IMR-90 (cell line): ENCODE data around the gene NRDC. TPM values are rescaled to one million over a fixed set of nuclear protein-coding genes. Genes with fewer than 3 reads are reported as not detected.
A peak's percentile ranks its signal among the peaks of the same experiment; 100 is the strongest.

Source experiments
- ATAC-seq: fragments of 200-7000 bp; cut with Tn5 transposase; 2 replicates; pipeline ENCODE4 v1.9.1; 2020; ENCODE audit warnings: low read depth, mild to moderate bottlenecking, moderate library complexity
- BruUV-seq: library from RNA; stranded (reverse); fragments of 400-500 nt; replicated peaks from 2 replicates; lab custom pipeline; 2021; lab: Mats Ljungman, UMichigan
- CTCF ChIA-PET: fragments of 300-600 bp; formaldehyde crosslinking; extraction: SDS; loops from one replicate; lab custom pipeline; 2021; ENCODE audit warnings: antibody characterized with exemption; lab: Yijun Ruan, JAX
- POLR2A ChIA-PET: fragments of 300-600 bp; sonication (Branson Sonifier 250); formaldehyde crosslinking; loops from one replicate; lab custom pipeline; 2022; ENCODE audit warnings: antibody characterized with exemption; ENCODE audit not compliant: unreplicated experiment; lab: Charles Lee
- DNase-seq: peaks from one replicate; pipeline ENCODE4 v3.0.0; 2013
- H2AFZ ChIP-seq: replicated peaks from 2 replicates; pipeline ENCODE3; 2013; ENCODE audit warnings: low read length, mild to moderate bottlenecking; ENCODE audit not compliant: poor library complexity
- H2AK5ac ChIP-seq: 2 replicates; pipeline ENCODE4 v1.6.1; 2013; ENCODE audit warnings: low read depth, low read length, inconsistent platforms
- H2AK9ac ChIP-seq: replicated peaks from 2 replicates; pipeline ENCODE3; 2013; ENCODE audit warnings: mild to moderate bottlenecking, low read depth, low read length, moderate library complexity; ENCODE audit not compliant: poor library complexity
- H2BK120ac ChIP-seq: 2 replicates; pipeline ENCODE4 v1.6.1; 2013; ENCODE audit warnings: low read depth, low read length, inconsistent platforms
- H2BK15ac ChIP-seq: 3 replicates; pipeline ENCODE4 v1.6.1; 2013; ENCODE audit warnings: low read depth, low read length, inconsistent platforms
- H2BK20ac ChIP-seq: 2 replicates; pipeline ENCODE4 v1.6.1; 2013; ENCODE audit warnings: low read depth, mild to moderate bottlenecking, inconsistent platforms, low read length, moderate library complexity
- H2BK5ac ChIP-seq: 2 replicates; pipeline ENCODE4 v1.6.1; 2013; ENCODE audit warnings: mild to moderate bottlenecking, low read depth, low read length, inconsistent platforms; ENCODE audit not compliant: poor library complexity, severe bottlenecking
- H3K14ac ChIP-seq: replicated peaks from 2 replicates; pipeline ENCODE4 v1.6.1; 2013; ENCODE audit warnings: low read depth, low read length, inconsistent platforms
- H3K18ac ChIP-seq: 2 replicates; pipeline ENCODE4 v1.6.1; 2013; ENCODE audit warnings: low read depth, low read length, control low read depth
- H3K23ac ChIP-seq: 2 replicates; pipeline ENCODE4 v1.6.1; 2013; ENCODE audit warnings: low read depth, low read length, inconsistent platforms
- H3K27ac ChIP-seq: 2 replicates; pipeline ENCODE4 v1.5.1; 2013; ENCODE audit warnings: mild to moderate bottlenecking, control low read depth, low read length; ENCODE audit not compliant: insufficient read depth
- H3K27me3 ChIP-seq: 2 replicates; pipeline ENCODE4 v1.6.1; 2013; ENCODE audit warnings: low read length; ENCODE audit not compliant: control insufficient read depth, insufficient read depth
- H3K36me3 ChIP-seq: 2 replicates; pipeline ENCODE4 v1.6.1; 2013; ENCODE audit warnings: low read length, mixed read lengths; ENCODE audit not compliant: control insufficient read depth, insufficient read depth
- H3K4ac ChIP-seq: 2 replicates; pipeline ENCODE4 v1.6.1; 2013; ENCODE audit warnings: low read depth, low read length, inconsistent platforms
- H3K4me1 ChIP-seq: 2 replicates; pipeline ENCODE4 v1.6.1; 2013; ENCODE audit warnings: low read length, mixed read lengths; ENCODE audit not compliant: control insufficient read depth, insufficient read depth
- H3K4me2 ChIP-seq: 2 replicates; pipeline ENCODE4 v1.6.1; 2013; ENCODE audit warnings: low read depth, mild to moderate bottlenecking, control low read depth, low read length, moderate library complexity
- H3K4me3 ChIP-seq: 2 replicates; pipeline ENCODE4 v1.5.1; 2013; ENCODE audit warnings: low read depth, mild to moderate bottlenecking, control low read depth, low read length, moderate library complexity; ENCODE audit not compliant: insufficient read depth
- H3K56ac ChIP-seq: 2 replicates; pipeline ENCODE4 v1.6.1; 2013; ENCODE audit warnings: low read length, inconsistent platforms; ENCODE audit not compliant: insufficient read depth; ENCODE audit errors: extremely low read depth
- H3K79me1 ChIP-seq, 2 experiments: 2 replicates each; pipeline ENCODE4 v1.6.1; 2013; ENCODE audit warnings: low read length in 2 of 2, inconsistent platforms in 1 of 2, low read depth in 1 of 2
- H3K9ac ChIP-seq: 2 replicates; pipeline ENCODE4 v1.6.1; 2013; ENCODE audit warnings: low read depth, low read length, control low read depth
- H3K9me1 ChIP-seq: 2 replicates; pipeline ENCODE4 v1.6.1; 2013; ENCODE audit warnings: low read length, inconsistent platforms; ENCODE audit not compliant: insufficient read depth
- H3K9me3 ChIP-seq: 2 replicates; pipeline ENCODE4 v1.6.1; 2013; ENCODE audit warnings: low read length; ENCODE audit not compliant: control insufficient read depth, insufficient read depth
- H4K20me1 ChIP-seq: 2 replicates; pipeline ENCODE4 v1.6.1; 2013; ENCODE audit warnings: low read length, inconsistent platforms; ENCODE audit not compliant: insufficient read depth
- H4K5ac ChIP-seq: 2 replicates; pipeline ENCODE4 v1.6.1; 2013; ENCODE audit warnings: mild to moderate bottlenecking, low read depth, low read length, control low read depth
- H4K8ac ChIP-seq, 2 experiments: 2 replicates each; pipeline ENCODE4 v1.6.1; 2013; ENCODE audit warnings: low read depth in 2 of 2, low read length in 2 of 2, control low read depth in 1 of 2, inconsistent platforms in 1 of 2
- H4K91ac ChIP-seq: 2 replicates; pipeline ENCODE4 v1.6.1; 2013; ENCODE audit warnings: low read depth, low read length, inconsistent platforms; ENCODE audit not compliant: insufficient read depth
- ELK1 ChIP-seq: fragments of 150-350 bp; IDR thresholded peaks from 2 replicates; pipeline ENCODE4 v1.6.1; 2016; ENCODE audit warnings: low read depth, mild to moderate bottlenecking, low read length, moderate library complexity, borderline replicate concordance
- FOS ChIP-seq: fragments of 150-350 bp; IDR thresholded peaks from 2 replicates; pipeline ENCODE4 v1.6.1; 2016; ENCODE audit warnings: low read depth, low read length
- MAZ ChIP-seq: IDR thresholded peaks from 2 replicates; pipeline ENCODE4 v1.6.1; 2012; ENCODE audit warnings: low read depth, mild to moderate bottlenecking, low read length, improper control_type of control experiment, moderate library complexity, borderline replicate concordance
- MXI1 ChIP-seq: IDR thresholded peaks from 2 replicates; pipeline ENCODE4 v1.6.1; 2012; ENCODE audit warnings: low read depth, mild to moderate bottlenecking, low read length, moderate library complexity, borderline replicate concordance
- POLR2A ChIP-seq: IDR thresholded peaks from 2 replicates; pipeline ENCODE4 v1.6.1; 2012; ENCODE audit warnings: mild to moderate bottlenecking, low read depth, low read length
- RCOR1 ChIP-seq: IDR thresholded peaks from 2 replicates; pipeline ENCODE4 v1.6.1; 2012; ENCODE audit warnings: mild to moderate bottlenecking, low read length, improper control_type of control experiment; ENCODE audit not compliant: insufficient replicate concordance
- RFX5 ChIP-seq: IDR thresholded peaks from 2 replicates; pipeline ENCODE4 v1.8.0; 2012; ENCODE audit warnings: low read depth, mild to moderate bottlenecking, low read length, moderate library complexity
- WGBS, 2 experiments: methylation state at CpG; one replicate each; pipeline versions ENCODE4 v1.1.5 to v1.1.7; 2013; ENCODE audit warnings: missing lambda C conversion rate in 2 of 2; ENCODE audit not compliant: insufficient read length in 1 of 2; ENCODE audit errors: extremely low coverage in 2 of 2; 5-methylcytosine and 5-hydroxymethylcytosine counted together
- dilution Hi-C: fragments of 300-500 bp; cut with HindIII; formaldehyde crosslinking; loops from one replicate; pipeline ENCODE4 v1.14.3; 2018; ENCODE audit warnings: low sequenced_read_pairs; ENCODE audit not compliant: unreplicated experiment
- in situ Hi-C: fragments of 300-500 bp; cut with MboI; formaldehyde crosslinking; loops from 3 replicates; pipeline ENCODE4 v1.14.3; 2019; ENCODE audit warnings: low sequenced_read_pairs, inconsistent platforms, mixed read lengths
- intact Hi-C: fragments of 100-400 bp; cut with micrococcal nuclease; formaldehyde crosslinking; loops from 2 replicates; pipeline ENCODE4 v1.10.0; 2022
- polyA plus RNA-seq, 3 experiments: library from polyadenylated mRNA; depleted of rRNA; stranded (reverse); fragments of >200 nt; gene quantifications; 2 replicates each; pipeline ENCODE4 v1.2.3, GENCODE V29; 2012; ENCODE audit warnings: low replicate concordance in 1 of 3
- total RNA-seq: library from RNA; depleted of rRNA; stranded (reverse); fragments of >200 nt; gene quantifications from 2 replicates; pipeline ENCODE4 v1.2.3, GENCODE V29; 2012
- TF ChIP-seq, protein P1 (sequence below): fragments of 150-350 bp; IDR thresholded peaks from 2 replicates; pipeline ENCODE4 v1.6.1; 2017; ENCODE audit warnings: mild to moderate bottlenecking, antibody characterized with exemption, low read length, low read depth
- TF ChIP-seq, protein P2 (sequence below): conservative IDR thresholded peaks from 2 replicates; pipeline ENCODE4 v1.5.1; 2012; ENCODE audit warnings: mild to moderate bottlenecking, low read depth, low read length, improper control_type of control experiment

Gene NRDC
- total and polyA plus RNA-seq, 2 of the 4 experiments (the other 2 are of a cell fraction): 75.8 to 84.7 TPM

DNA sequence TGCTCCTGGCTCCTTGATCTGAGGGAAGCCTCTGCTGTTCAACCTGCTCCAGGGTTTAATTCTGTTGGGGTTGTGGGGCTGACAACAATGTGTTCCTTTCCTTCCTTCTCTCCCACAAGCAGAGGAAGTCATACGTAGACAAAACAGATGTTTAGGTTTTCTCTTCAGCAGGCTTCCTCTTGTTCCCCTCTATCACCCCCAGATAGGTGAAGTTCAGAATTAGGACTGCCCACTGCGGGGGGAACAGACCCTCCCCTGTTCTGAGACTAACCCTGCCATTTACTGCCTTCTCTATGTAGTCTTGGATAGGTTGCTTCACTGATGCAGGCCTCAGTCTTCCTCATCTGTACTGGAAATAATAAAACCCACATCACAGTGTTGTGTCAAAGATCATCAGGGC, 30.0 kb upstream of the NRDC start:
- intact Hi-C loops (loop anchor here (5.0 kb wide), 1 partner anchor 44 kb away; no protein-coding TSS in a partner anchor), dilution Hi-C loops (no loop called here), in situ Hi-C loops (no loop called here)
- Histone ChIP-seq H3K27me3 (no peaks in the 10 kb centered on the region), H4K91ac (no peak overlapping the region), H3K4ac (no peak overlapping the region), H3K4me1 (peaks cover 11% of the 10 kb centered on the region), H2BK5ac (no peak overlapping the region), H2BK120ac (no peak overlapping the region), H3K9me1 (peaks cover 14% of the 10 kb centered on the region), H2BK15ac (no peak overlapping the region), H2AK9ac (no peak overlapping the region), H3K27ac (no peak overlapping the region), H3K9me3 (no peaks in the 10 kb centered on the region), H2BK20ac (no peak overlapping the region), H3K23ac (no peak overlapping the region), H2AK5ac (no peak overlapping the region), H3K18ac (no peak overlapping the region), H3K36me3 (peaks cover 3% of the 10 kb centered on the region; the same call in 1 of the 2 replicates), H3K14ac (0 out of 2 replicates have a peak overlapping the region, but pooled peaks have one; percentile 11), H3K9ac (no peak overlapping the region), H3K4me2 (no peak overlapping the region), H2AFZ (no peak overlapping the region), H4K5ac (no peak overlapping the region), H3K56ac (no peak overlapping the region), H4K8ac (peak overlapping the region in 1 of 2 experiments; percentile 14; a peak in 1 of 4 replicates), H3K4me3 (no peak overlapping the region), H4K20me1 (no peaks in the 10 kb centered on the region), H3K79me1 (0 out of 4 replicates have a peak, but pooled peaks cover 0 to 3% of the 10 kb centered on the region in 2 experiments)
- DNase-seq (no peak), ATAC-seq (no peak)
- TF ChIP-seq MAZ: no peak
- no peak for TF ChIP-seq MXI1
- TF ChIP-seq ELK1: no peak
- TF ChIP-seq FOS: no peak
- no peak for TF ChIP-seq RCOR1
- TF ChIP-seq, protein P1, sequence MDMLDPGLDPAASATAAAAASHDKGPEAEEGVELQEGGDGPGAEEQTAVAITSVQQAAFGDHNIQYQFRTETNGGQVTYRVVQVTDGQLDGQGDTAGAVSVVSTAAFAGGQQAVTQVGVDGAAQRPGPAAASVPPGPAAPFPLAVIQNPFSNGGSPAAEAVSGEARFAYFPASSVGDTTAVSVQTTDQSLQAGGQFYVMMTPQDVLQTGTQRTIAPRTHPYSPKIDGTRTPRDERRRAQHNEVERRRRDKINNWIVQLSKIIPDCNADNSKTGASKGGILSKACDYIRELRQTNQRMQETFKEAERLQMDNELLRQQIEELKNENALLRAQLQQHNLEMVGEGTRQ: no peak
- no peak for TF ChIP-seq POLR2A
- no peak for TF ChIP-seq RFX5
- TF ChIP-seq, protein P2, sequence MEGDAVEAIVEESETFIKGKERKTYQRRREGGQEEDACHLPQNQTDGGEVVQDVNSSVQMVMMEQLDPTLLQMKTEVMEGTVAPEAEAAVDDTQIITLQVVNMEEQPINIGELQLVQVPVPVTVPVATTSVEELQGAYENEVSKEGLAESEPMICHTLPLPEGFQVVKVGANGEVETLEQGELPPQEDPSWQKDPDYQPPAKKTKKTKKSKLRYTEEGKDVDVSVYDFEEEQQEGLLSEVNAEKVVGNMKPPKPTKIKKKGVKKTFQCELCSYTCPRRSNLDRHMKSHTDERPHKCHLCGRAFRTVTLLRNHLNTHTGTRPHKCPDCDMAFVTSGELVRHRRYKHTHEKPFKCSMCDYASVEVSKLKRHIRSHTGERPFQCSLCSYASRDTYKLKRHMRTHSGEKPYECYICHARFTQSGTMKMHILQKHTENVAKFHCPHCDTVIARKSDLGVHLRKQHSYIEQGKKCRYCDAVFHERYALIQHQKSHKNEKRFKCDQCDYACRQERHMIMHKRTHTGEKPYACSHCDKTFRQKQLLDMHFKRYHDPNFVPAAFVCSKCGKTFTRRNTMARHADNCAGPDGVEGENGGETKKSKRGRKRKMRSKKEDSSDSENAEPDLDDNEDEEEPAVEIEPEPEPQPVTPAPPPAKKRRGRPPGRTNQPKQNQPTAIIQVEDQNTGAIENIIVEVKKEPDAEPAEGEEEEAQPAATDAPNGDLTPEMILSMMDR: no peak
- BruUV-seq: no TSS peak
- ChIA-PET CTCF (no interaction called here), POLR2A (no interaction called here)
- no CpG with 5 or more reads among the region's 2 CpGs for WGBS, 2 experiments
